Measurements from ENCODE around the gene TGFA.
A peak's percentile ranks its signal among the peaks of the same experiment; 100 is the strongest.

DNA sequence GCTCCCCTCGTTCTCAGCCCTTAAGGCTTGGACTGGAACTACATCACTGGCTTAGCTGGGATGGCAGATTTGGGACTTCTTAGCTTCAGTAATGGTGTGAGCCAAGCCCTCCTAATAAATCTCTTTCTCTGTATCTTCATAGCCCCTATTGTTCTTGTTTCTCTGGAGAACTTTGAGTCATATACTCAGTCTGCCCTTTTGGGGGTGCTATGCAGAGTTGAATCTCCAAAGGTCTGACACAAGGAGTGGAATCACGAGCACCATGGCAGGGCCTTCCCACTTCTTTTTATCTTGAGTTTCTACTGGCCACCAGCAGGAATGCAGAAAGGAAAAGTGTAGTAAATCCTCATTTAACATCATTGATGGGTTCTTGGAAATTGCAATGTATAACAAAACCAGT, 13.3 kb upstream of the TGFA start:
- TF ChIP-seq, protein P1, sequence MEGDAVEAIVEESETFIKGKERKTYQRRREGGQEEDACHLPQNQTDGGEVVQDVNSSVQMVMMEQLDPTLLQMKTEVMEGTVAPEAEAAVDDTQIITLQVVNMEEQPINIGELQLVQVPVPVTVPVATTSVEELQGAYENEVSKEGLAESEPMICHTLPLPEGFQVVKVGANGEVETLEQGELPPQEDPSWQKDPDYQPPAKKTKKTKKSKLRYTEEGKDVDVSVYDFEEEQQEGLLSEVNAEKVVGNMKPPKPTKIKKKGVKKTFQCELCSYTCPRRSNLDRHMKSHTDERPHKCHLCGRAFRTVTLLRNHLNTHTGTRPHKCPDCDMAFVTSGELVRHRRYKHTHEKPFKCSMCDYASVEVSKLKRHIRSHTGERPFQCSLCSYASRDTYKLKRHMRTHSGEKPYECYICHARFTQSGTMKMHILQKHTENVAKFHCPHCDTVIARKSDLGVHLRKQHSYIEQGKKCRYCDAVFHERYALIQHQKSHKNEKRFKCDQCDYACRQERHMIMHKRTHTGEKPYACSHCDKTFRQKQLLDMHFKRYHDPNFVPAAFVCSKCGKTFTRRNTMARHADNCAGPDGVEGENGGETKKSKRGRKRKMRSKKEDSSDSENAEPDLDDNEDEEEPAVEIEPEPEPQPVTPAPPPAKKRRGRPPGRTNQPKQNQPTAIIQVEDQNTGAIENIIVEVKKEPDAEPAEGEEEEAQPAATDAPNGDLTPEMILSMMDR (conservative IDR thresholded peaks at IDR 0.05; ENCODE audit: low read length) = peak; percentile 54
- no peak for TF ChIP-seq EZH2phosphoT487 (IDR thresholded peaks at IDR 0.05; ENCODE audit: borderline replicate concordance)
